H9 (cell line): Measurements from ENCODE around the gene SLC2A11. TPM values are rescaled to one million over a fixed set of nuclear protein-coding genes. Genes with fewer than 3 reads are reported as not detected.

Source experiments
- DNase-seq: peaks from one replicate; pipeline ENCODE4 v3.0.0-alpha.2; 2017
- H2AFZ ChIP-seq: one replicate; pipeline ENCODE4 v1.6.1; 2013; ENCODE audit warnings: mild to moderate bottlenecking, low read length, control low read depth, moderate library complexity
- H2AK5ac ChIP-seq: 2 replicates; pipeline ENCODE4 v1.6.1; 2013; ENCODE audit warnings: low read length, control low read depth, mixed read lengths; ENCODE audit not compliant: insufficient read length
- H2BK120ac ChIP-seq: one replicate; pipeline ENCODE4 v1.6.1; 2013; ENCODE audit warnings: low read depth, mild to moderate bottlenecking, low read length, control low read depth, inconsistent platforms; ENCODE audit not compliant: poor library complexity, severe bottlenecking
- H2BK12ac ChIP-seq: 2 replicates; pipeline ENCODE4 v1.6.1; 2013; ENCODE audit warnings: low read length, control low read depth, mixed read lengths, low read depth; ENCODE audit not compliant: insufficient read length
- H2BK15ac ChIP-seq: 2 replicates; pipeline ENCODE4 v1.6.1; 2013; ENCODE audit warnings: low read depth, low read length, control low read depth
- H2BK20ac ChIP-seq: one replicate; pipeline ENCODE4 v1.6.1; 2013; ENCODE audit warnings: low read depth, mild to moderate bottlenecking, low read length, control low read depth, inconsistent platforms; ENCODE audit not compliant: poor library complexity, severe bottlenecking
- H2BK5ac ChIP-seq: 2 replicates; pipeline ENCODE4 v1.6.1; 2013; ENCODE audit warnings: low read length, control low read depth, mixed read lengths; ENCODE audit not compliant: insufficient read length
- H3K14ac ChIP-seq: 2 replicates; pipeline ENCODE4 v1.6.1; 2013; ENCODE audit warnings: low read length, control low read depth; ENCODE audit not compliant: insufficient read depth
- H3K18ac ChIP-seq: 2 replicates; pipeline ENCODE4 v1.6.1; 2013; ENCODE audit warnings: low read depth, mild to moderate bottlenecking, mixed read lengths, low read length, control low read depth; ENCODE audit not compliant: insufficient read length
- H3K23ac ChIP-seq: 2 replicates; pipeline ENCODE4 v1.6.1; 2013; ENCODE audit warnings: low read length, control low read depth, mixed read lengths, low read depth; ENCODE audit not compliant: insufficient read length
- H3K23me2 ChIP-seq: 2 replicates; pipeline ENCODE4 v1.6.1; 2013; ENCODE audit warnings: low read depth, mild to moderate bottlenecking, mixed read lengths, low read length, control low read depth; ENCODE audit not compliant: insufficient read length, poor library complexity, severe bottlenecking
- H3K27ac ChIP-seq: 2 replicates; pipeline ENCODE4 v1.5.1; 2013; ENCODE audit warnings: low read length, control low read depth, mixed read lengths, low read depth; ENCODE audit not compliant: insufficient read length
- H3K27me3 ChIP-seq: 2 replicates; pipeline ENCODE4 v1.6.1; 2013; ENCODE audit warnings: low read length, control low read depth, inconsistent platforms; ENCODE audit not compliant: insufficient read depth
- H3K4ac ChIP-seq: 2 replicates; pipeline ENCODE4 v1.6.1; 2013; ENCODE audit warnings: low read depth, mild to moderate bottlenecking, control low read depth, inconsistent platforms, low read length, moderate library complexity
- H3K4me1 ChIP-seq: 2 replicates; pipeline ENCODE4 v1.6.1; 2013; ENCODE audit warnings: low read length, control low read depth, inconsistent platforms; ENCODE audit not compliant: insufficient read depth
- H3K4me2 ChIP-seq: 2 replicates; pipeline ENCODE4 v1.6.1; 2013; ENCODE audit warnings: low read length, control low read depth, mixed read lengths; ENCODE audit not compliant: insufficient read length, insufficient read depth
- H3K56ac ChIP-seq: 2 replicates; pipeline ENCODE4 v1.6.1; 2013; ENCODE audit warnings: low read depth, mild to moderate bottlenecking, mixed read lengths, low read length, control low read depth; ENCODE audit not compliant: insufficient read length
- H3K79me1 ChIP-seq: 2 replicates; pipeline ENCODE4 v1.6.1; 2013; ENCODE audit warnings: low read depth, mild to moderate bottlenecking, moderate library complexity, low read length, control low read depth, inconsistent platforms; ENCODE audit not compliant: insufficient read depth, poor library complexity, severe bottlenecking
- H3K79me2 ChIP-seq: 2 replicates; pipeline ENCODE4 v1.6.1; 2013; ENCODE audit warnings: low read length, control low read depth, inconsistent platforms; ENCODE audit not compliant: insufficient read depth
- H3K9ac ChIP-seq: 2 replicates; pipeline ENCODE4 v1.6.1; 2013; ENCODE audit warnings: low read length, control low read depth, mixed read lengths; ENCODE audit not compliant: insufficient read length; ENCODE audit errors: extremely low read depth
- H3K9me3 ChIP-seq: one replicate; pipeline ENCODE4 v1.6.1; 2013; ENCODE audit warnings: low read depth, low read length, inconsistent platforms; ENCODE audit not compliant: control insufficient read depth
- H3T11ph ChIP-seq: one replicate; pipeline ENCODE4 v1.6.1; 2013; ENCODE audit warnings: mild to moderate bottlenecking, low read length, control low read depth, inconsistent platforms
- H4K20me1 ChIP-seq: one replicate; pipeline ENCODE4 v1.6.1; 2013; ENCODE audit not compliant: control insufficient read depth, insufficient read length, insufficient read depth
- H4K5ac ChIP-seq: 2 replicates; pipeline ENCODE4 v1.6.1; 2013; ENCODE audit warnings: low read depth, mild to moderate bottlenecking, mixed read lengths, low read length, control low read depth; ENCODE audit not compliant: insufficient read length
- H4K8ac ChIP-seq: replicated peaks from 2 replicates; pipeline ENCODE4 v1.6.1; 2013; ENCODE audit warnings: low read length, control low read depth, mixed read lengths, low read depth; ENCODE audit not compliant: insufficient read length
- H4K91ac ChIP-seq: 2 replicates; pipeline ENCODE4 v1.6.1; 2013; ENCODE audit warnings: low read depth, mild to moderate bottlenecking, moderate library complexity, mixed read lengths, low read length, control low read depth; ENCODE audit not compliant: insufficient read length
- H3K27ac Mint-ChIP-seq, 3 experiments: 2 replicates in 2 of 3; 3 replicates in 1 of 3; pipeline ENCODE4 v1.8.0; 2020 to 2021; ENCODE audit warnings: mixed read lengths in 3 of 3, mild to moderate bottlenecking in 1 of 3, moderate library complexity in 1 of 3
- H3K27me3 Mint-ChIP-seq: 2 replicates; pipeline ENCODE4 v1.8.0; 2021; ENCODE audit warnings: low read depth, mild to moderate bottlenecking, moderate library complexity, mixed read lengths
- H3K36me3 Mint-ChIP-seq, 3 experiments: 2 replicates in 2 of 3; 3 replicates in 1 of 3; pipeline ENCODE4 v1.8.0; 2020 to 2021; ENCODE audit warnings: low read depth in 3 of 3, mixed read lengths in 3 of 3; ENCODE audit not compliant: insufficient read depth in 1 of 3
- H3K4me1 Mint-ChIP-seq, 2 experiments: 2 replicates each; pipeline ENCODE4 v1.8.0; 2020; ENCODE audit warnings: mixed read lengths in 2 of 2
- H3K4me3 Mint-ChIP-seq, 2 experiments: 2 replicates in 1 of 2; 3 replicates in 1 of 2; pipeline ENCODE4 v1.8.0; 2020 to 2021; ENCODE audit warnings: mild to moderate bottlenecking in 2 of 2, mixed read lengths in 2 of 2, moderate library complexity in 1 of 2
- H3K9me3 Mint-ChIP-seq, 2 experiments: 2 replicates in 1 of 2; 3 replicates in 1 of 2; pipeline ENCODE4 v1.8.0; 2020; ENCODE audit warnings: mild to moderate bottlenecking in 2 of 2, mixed read lengths in 2 of 2, moderate library complexity in 1 of 2
- WGBS: extraction: QIAGEN DNeasy Blood & Tissue Kit; methylation state at CpG from one replicate; pipeline ENCODE4 v1.1.7; 2013; ENCODE audit warnings: missing lambda C conversion rate, low lambda C conversion rate, mixed read lengths; ENCODE audit not compliant: insufficient read length; ENCODE audit errors: extremely low coverage; 5-methylcytosine and 5-hydroxymethylcytosine counted together
- total RNA-seq: library from RNA; stranded (reverse); gene quantifications from 2 replicates; pipeline ENCODE4 v1.2.1, GENCODE V29; 2021
- TF ChIP-seq, protein P1 (sequence below): fragments of 200-600 bp; sonication (generic); conservative IDR thresholded peaks from 3 replicates; pipeline ENCODE4 v1.8.0; 2021; ENCODE audit warnings: antibody characterized with exemption, mild to moderate bottlenecking

SLC2A11 gene
- total RNA-seq, 1 experiment from 2014 or later: 15.0 TPM

GRCh38 chr22:23875801-23876200 lies 18.1 kb downstream of the SLC2A11 start:
- no peak overlapping the region for H4K91ac ChIP-seq
- no peak overlapping the region for H4K8ac ChIP-seq
- H4K5ac ChIP-seq: no peak overlapping the region
- no peak overlapping the region for H2BK120ac ChIP-seq
- no peaks in the 10 kb centered on the region for H3K79me1 ChIP-seq
- H3K23me2 ChIP-seq: no peaks in the 10 kb centered on the region
- Mint-ChIP-seq H3K4me3 (no peak overlapping the region), H3K27me3 (no peaks in the 10 kb centered on the region), H3K27ac (no peak overlapping the region), H3K9me3 (no peaks in the 10 kb centered on the region), H3K36me3 (peaks cover 4 to 19% (median 10%) of the 10 kb centered on the region in 3 experiments; a peak in 5 of 7 replicates), H3K4me1 (peaks cover 0 to 4% of the 10 kb centered on the region in 2 experiments; a peak in 1 of 4 replicates)
- no peaks in the 10 kb centered on the region for H3K9me3 ChIP-seq
- no peak overlapping the region for H3K4me2 ChIP-seq
- H3K9ac ChIP-seq: no peak overlapping the region
- no peaks in the 10 kb centered on the region for H3K4me1 ChIP-seq
- H4K20me1 ChIP-seq: no peaks in the 10 kb centered on the region
- H3K14ac ChIP-seq: no peak overlapping the region
- no peak overlapping the region for H2BK5ac ChIP-seq
- no peak for DNase-seq
- WGBS: no CpG with 5 or more reads among the region's 2 CpGs
- no peak overlapping the region for H3K56ac ChIP-seq
- TF ChIP-seq, protein P1, sequence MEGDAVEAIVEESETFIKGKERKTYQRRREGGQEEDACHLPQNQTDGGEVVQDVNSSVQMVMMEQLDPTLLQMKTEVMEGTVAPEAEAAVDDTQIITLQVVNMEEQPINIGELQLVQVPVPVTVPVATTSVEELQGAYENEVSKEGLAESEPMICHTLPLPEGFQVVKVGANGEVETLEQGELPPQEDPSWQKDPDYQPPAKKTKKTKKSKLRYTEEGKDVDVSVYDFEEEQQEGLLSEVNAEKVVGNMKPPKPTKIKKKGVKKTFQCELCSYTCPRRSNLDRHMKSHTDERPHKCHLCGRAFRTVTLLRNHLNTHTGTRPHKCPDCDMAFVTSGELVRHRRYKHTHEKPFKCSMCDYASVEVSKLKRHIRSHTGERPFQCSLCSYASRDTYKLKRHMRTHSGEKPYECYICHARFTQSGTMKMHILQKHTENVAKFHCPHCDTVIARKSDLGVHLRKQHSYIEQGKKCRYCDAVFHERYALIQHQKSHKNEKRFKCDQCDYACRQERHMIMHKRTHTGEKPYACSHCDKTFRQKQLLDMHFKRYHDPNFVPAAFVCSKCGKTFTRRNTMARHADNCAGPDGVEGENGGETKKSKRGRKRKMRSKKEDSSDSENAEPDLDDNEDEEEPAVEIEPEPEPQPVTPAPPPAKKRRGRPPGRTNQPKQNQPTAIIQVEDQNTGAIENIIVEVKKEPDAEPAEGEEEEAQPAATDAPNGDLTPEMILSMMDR: no peak
- H3K79me2 ChIP-seq: no peaks in the 10 kb centered on the region
- no peak overlapping the region for H2BK15ac ChIP-seq
- H3T11ph ChIP-seq: no peak overlapping the region
- no peak overlapping the region for H3K4ac ChIP-seq
- H3K27ac ChIP-seq: no peak overlapping the region
- H2BK20ac ChIP-seq: no peak overlapping the region
- no peak overlapping the region for H2BK12ac ChIP-seq
- no peak overlapping the region for H2AFZ ChIP-seq
- H3K27me3 ChIP-seq: no peaks in the 10 kb centered on the region
- H3K18ac ChIP-seq: no peak overlapping the region
- H2AK5ac ChIP-seq: no peak overlapping the region
- no peak overlapping the region for H3K23ac ChIP-seq
